Vagina (tissue), 2 donors: ENCODE data around the gene EPS8L3. TPM values are rescaled to one million over a fixed set of nuclear protein-coding genes. Genes with fewer than 3 reads are reported as not detected.

ENCODE experiments used
- DNase-seq, 2 donors: peaks; one replicate each; pipeline ENCODE4 v3.0.0-alpha.2; 2017; ENCODE audit errors: extremely low spot score in 2 of 2
- H3K27ac ChIP-seq: fragments of 200-600 bp; sonication (generic); one replicate; pipeline ENCODE4 v1.5.1; 2019
- H3K27me3 ChIP-seq: fragments of 200-600 bp; sonication (generic); one replicate; pipeline ENCODE4 v1.5.1; 2019
- H3K36me3 ChIP-seq, 2 donors: fragments of 200-600 bp; sonication (generic); one replicate each; pipeline ENCODE4 v1.5.1; 2017 to 2019
- H3K4me1 ChIP-seq: fragments of 200-600 bp; sonication (generic); one replicate; pipeline ENCODE4 v1.5.1; 2019
- H3K4me3 ChIP-seq, 2 donors: fragments of 200-600 bp; sonication (generic); 1 replicate in 1 of 2; 2 replicates in 1 of 2; pipeline ENCODE4 v1.5.1; 2016 to 2019
- H3K9me3 ChIP-seq: fragments of 200-600 bp; sonication (generic); one replicate; pipeline ENCODE4 v1.5.1; 2019
- POLR2A ChIP-seq, 2 donors: fragments of 450-650 bp; IDR thresholded peaks; one replicate each; pipeline ENCODE4 v1.6.1; 2017; ENCODE audit warnings: antibody characterized with exemption in 2 of 2, mild to moderate bottlenecking in 2 of 2, moderate library complexity in 2 of 2
- POLR2AphosphoS5 ChIP-seq, 2 donors: sonication (generic); formaldehyde crosslinking; IDR thresholded peaks; one replicate each; pipeline ENCODE4 v1.9.0; 2017; ENCODE audit warnings: antibody characterized with exemption in 2 of 2, mild to moderate bottlenecking in 2 of 2, low read depth in 1 of 2; ENCODE audit not compliant: insufficient read depth in 1 of 2
- intact Hi-C: fragments of 100-400 bp; cut with DNase I; formaldehyde crosslinking; loops from one replicate; pipeline ENCODE4 v1.15.1; 2023
- total RNA-seq: library from RNA; depleted of rRNA; stranded (reverse); fragments of >200 nt; gene quantifications from one replicate; pipeline ENCODE4 v1.2.3, GENCODE V29; 2016
- TF ChIP-seq, protein P1 (sequence below), 3 experiments: fragments of 450-650 bp in 2 of 3; fragments of 200-600 bp in 1 of 3; sonication (generic) in 1 of 3; IDR thresholded peaks; one replicate each; pipeline ENCODE4 v1.5.1; 2017 to 2019; ENCODE audit warnings: antibody characterized with exemption in 3 of 3, mild to moderate bottlenecking in 2 of 3, moderate library complexity in 2 of 3

The EPS8L3 gene
- total RNA-seq, 1 donor from 2014 or later: not detected

DNA sequence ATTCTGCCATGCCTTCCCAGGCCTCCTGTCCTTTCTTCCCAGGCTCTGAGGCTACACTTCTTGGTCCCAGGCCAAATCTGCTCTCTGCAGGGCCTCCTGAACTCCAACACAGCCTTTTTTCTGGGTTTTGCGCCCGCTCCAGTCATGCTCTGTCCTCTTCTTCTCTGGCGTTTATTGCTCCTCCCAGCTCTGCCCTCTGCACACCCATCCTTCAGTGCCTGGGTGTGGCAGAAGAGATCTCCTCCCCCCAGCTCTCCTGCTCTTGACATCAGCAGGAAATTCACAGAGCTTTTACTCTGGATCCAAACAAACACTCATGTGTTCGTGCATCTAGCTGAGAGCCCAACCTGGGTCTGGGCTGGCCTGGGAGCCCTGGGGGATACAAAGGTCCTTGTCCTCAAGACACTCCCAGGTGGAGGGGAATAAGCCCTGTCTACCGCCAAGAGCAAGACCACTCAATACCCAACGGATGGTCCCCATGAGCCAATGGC is 22.9 kb upstream of the EPS8L3 start:
- no peak overlapping the region for H3K27ac ChIP-seq

DNA sequence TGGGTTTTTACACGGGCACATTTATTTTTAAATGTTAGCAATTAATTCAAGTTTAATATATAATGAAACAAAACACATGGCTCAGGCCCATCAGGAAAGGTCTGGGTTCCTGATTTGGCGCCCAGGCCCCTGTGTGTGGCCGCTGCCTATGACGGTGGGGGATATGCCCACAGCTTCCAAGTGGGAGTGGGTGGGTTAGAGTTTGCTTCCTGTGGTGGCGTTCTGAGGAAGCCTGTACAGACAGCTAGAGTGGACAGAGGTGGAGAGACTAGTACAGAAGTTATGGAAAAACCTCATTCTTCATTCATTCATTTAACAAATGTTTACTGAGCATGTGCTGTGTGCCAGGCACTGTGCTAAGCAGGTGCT is 22.4 kb upstream of the EPS8L3 start:
- Histone ChIP-seq H3K27me3 (no peaks in the 10 kb centered on the region), H3K4me1 (peaks cover 37% of the 10 kb centered on the region), H3K36me3 (no peaks in the 10 kb centered on the region), H3K27ac (no peak overlapping the region), H3K9me3 (no peaks in the 10 kb centered on the region), H3K4me3 (no peak overlapping the region)
- DNase-seq: no peak
- TF ChIP-seq POLR2AphosphoS5 (IDR thresholded peaks at IDR 0.05; ENCODE audit: insufficient read depth in 1 of 2, low read depth in 1 of 2): no peak
- TF ChIP-seq POLR2A (IDR thresholded peaks at IDR 0.05): no peak
- TF ChIP-seq, protein P1, sequence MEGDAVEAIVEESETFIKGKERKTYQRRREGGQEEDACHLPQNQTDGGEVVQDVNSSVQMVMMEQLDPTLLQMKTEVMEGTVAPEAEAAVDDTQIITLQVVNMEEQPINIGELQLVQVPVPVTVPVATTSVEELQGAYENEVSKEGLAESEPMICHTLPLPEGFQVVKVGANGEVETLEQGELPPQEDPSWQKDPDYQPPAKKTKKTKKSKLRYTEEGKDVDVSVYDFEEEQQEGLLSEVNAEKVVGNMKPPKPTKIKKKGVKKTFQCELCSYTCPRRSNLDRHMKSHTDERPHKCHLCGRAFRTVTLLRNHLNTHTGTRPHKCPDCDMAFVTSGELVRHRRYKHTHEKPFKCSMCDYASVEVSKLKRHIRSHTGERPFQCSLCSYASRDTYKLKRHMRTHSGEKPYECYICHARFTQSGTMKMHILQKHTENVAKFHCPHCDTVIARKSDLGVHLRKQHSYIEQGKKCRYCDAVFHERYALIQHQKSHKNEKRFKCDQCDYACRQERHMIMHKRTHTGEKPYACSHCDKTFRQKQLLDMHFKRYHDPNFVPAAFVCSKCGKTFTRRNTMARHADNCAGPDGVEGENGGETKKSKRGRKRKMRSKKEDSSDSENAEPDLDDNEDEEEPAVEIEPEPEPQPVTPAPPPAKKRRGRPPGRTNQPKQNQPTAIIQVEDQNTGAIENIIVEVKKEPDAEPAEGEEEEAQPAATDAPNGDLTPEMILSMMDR (IDR thresholded peaks at IDR 0.05): no peak
- intact Hi-C loops: no loop called here

More for the DNA sequence above, 22.9 kb upstream of the EPS8L3 start:
- no peaks in the 10 kb centered on the region for H3K36me3 ChIP-seq
- no peaks in the 10 kb centered on the region for H3K27me3 ChIP-seq
- H3K4me3 ChIP-seq: no peak overlapping the region
- intact Hi-C loops: no loop called here
- H3K4me1 ChIP-seq: peaks cover 41% of the 10 kb centered on the region
- no peaks in the 10 kb centered on the region for H3K9me3 ChIP-seq
- TF ChIP-seq POLR2A (IDR thresholded peaks at IDR 0.05): no peak
- TF ChIP-seq, protein P1 (IDR thresholded peaks at IDR 0.05): no peak
- TF ChIP-seq POLR2AphosphoS5 (IDR thresholded peaks at IDR 0.05; ENCODE audit: insufficient read depth in 1 of 2, low read depth in 1 of 2): peak in 1 of 2 donors; percentile 21
- no peak for DNase-seq

DNA sequence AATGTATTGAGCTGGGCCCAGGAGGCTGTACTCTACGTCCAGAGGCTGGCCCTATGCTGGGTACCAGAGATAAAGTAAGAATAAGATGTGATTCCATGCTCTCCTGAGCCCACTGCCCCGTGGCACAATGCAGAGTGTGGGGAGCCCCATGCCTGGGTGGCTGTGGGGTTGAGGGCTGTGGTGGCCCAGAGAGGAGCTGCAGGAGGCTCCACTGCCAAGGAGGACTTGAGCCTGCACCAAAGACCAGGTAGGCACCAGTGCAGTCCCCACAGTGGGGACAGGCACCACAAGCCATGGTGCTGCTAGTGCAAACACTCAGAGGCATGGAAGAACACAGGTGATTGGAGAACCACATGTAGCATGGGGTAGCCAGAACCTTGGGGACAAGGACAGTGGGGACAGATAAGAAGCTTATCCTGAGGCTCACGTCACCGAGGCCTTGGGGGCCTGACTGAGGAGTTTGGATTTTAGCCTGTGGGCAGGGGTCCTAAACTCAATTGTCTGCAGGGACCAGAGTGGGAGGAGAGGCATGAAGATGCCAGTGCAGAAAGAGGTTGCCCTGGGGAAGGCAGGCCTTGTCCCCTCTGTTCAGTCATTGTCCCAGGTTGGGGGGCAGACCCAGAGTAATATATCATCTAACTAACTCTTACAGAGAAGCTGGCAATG is 21.9 kb upstream of the EPS8L3 start:
- intact Hi-C loops: no loop called here
- no peak overlapping the region for H3K4me3 ChIP-seq
- no peaks in the 10 kb centered on the region for H3K27me3 ChIP-seq
- H3K4me1 ChIP-seq: peaks cover 32% of the 10 kb centered on the region
- DNase-seq: no peak
- H3K27ac ChIP-seq: no peak overlapping the region
- TF ChIP-seq, protein P1 (IDR thresholded peaks at IDR 0.05): no peak
- TF ChIP-seq POLR2AphosphoS5 (IDR thresholded peaks at IDR 0.05; ENCODE audit: insufficient read depth in 1 of 2, low read depth in 1 of 2): no peak
- TF ChIP-seq POLR2A (IDR thresholded peaks at IDR 0.05): no peak
- no peaks in the 10 kb centered on the region for H3K36me3 ChIP-seq
- no peaks in the 10 kb centered on the region for H3K9me3 ChIP-seq

DNA sequence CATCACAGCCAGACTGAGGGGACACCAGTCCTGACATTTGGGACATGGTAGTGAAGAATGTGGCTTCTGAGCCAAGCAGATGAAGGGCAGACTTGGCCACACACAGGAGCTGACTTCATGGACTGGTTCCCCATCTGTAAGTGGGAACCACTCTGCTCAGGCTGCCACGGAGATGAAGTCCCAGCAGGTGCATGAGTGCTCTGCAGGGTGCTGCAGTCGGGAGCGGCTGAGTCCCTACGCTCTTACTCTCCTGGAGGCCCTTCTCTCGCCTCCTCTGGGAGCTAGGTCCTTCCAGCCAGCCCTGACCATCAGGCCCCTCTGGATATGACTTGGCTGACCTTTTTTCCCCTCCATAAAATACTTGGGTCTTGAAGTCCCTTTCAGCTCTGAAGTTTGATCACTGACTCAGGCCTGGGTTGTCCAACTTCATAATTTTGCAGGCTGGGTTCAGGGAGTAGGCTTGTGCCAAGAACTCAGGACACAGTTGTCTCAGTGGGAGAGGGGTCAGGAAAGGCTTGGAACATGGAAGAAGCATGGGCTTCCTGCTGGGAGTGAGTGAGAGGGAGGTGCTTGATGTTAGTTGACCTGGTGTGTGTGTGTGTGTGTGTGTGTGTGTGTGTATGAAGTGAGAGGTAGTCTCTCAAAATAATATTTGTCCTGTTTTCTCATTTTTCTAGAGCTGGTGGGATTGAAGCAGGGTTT is 21.0 kb upstream of the EPS8L3 start:
- intact Hi-C loops: no loop called here
- H3K36me3 ChIP-seq: no peaks in the 10 kb centered on the region

DNA sequence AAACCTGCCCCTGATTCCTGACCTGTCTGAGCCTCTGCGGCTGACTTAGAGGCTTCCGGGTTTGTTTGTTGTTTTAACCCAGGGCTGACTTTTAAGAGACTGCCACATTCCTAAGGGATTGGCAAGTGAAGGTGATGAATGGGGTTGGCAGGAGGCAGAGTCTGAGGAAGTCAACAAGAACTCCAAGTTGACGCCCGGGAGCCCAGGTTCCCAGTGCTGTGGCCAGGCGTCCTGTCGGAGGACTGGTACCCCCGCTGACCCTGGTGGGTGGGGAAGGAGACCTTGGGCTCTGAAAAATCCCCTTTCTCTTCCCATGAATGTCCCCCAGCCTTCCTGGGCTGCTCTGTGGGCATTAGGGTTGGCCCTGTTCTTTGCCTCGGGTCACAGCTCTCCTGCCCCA is 19.7 kb upstream of the EPS8L3 start:
- H3K27me3 ChIP-seq: no peaks in the 10 kb centered on the region
- no peak overlapping the region for H3K4me3 ChIP-seq
- TF ChIP-seq, protein P1 (IDR thresholded peaks at IDR 0.05): no peak
- TF ChIP-seq POLR2AphosphoS5 (IDR thresholded peaks at IDR 0.05; ENCODE audit: insufficient read depth in 1 of 2, low read depth in 1 of 2) (no peak), POLR2A (IDR thresholded peaks at IDR 0.05) (no peak)
- DNase-seq: no peak
- H3K4me1 ChIP-seq: peaks cover 30% of the 10 kb centered on the region
- no peaks in the 10 kb centered on the region for H3K9me3 ChIP-seq
- peak overlapping the region; percentile 60 for H3K27ac ChIP-seq
- no peaks in the 10 kb centered on the region for H3K36me3 ChIP-seq
- intact Hi-C loops: no loop called here

More for the DNA sequence above, 21.0 kb upstream of the EPS8L3 start:
- H3K9me3 ChIP-seq: no peaks in the 10 kb centered on the region
- no peak overlapping the region for H3K4me3 ChIP-seq
- no peak for DNase-seq
- no peak overlapping the region for H3K27ac ChIP-seq
- no peaks in the 10 kb centered on the region for H3K27me3 ChIP-seq
- TF ChIP-seq POLR2A (IDR thresholded peaks at IDR 0.05): no peak
- H3K4me1 ChIP-seq: peaks cover 30% of the 10 kb centered on the region
